T-helper 1 cell treated with Interleukin-12 subunit alpha and Interleukin-12 subunit beta and Interleukin-4 antibody, amounts not matched to agents 30 μg/mL and 1 μg/mL, for 36 hours (primary cell): ENCODE measurements around the gene PHRF1.

Experiments used
- H3K27ac Mint-ChIP-seq: one replicate; pipeline ENCODE4 v1.8.0; 2021; ENCODE audit warnings: mild to moderate bottlenecking, mixed read lengths
- H3K27me3 Mint-ChIP-seq: one replicate; pipeline ENCODE4 v1.8.0; 2021; ENCODE audit warnings: low read depth, mixed read lengths
- H3K36me3 Mint-ChIP-seq: one replicate; pipeline ENCODE4 v1.8.0; 2021; ENCODE audit warnings: low read depth, mixed read lengths
- H3K4me1 Mint-ChIP-seq: one replicate; pipeline ENCODE4 v1.8.0; 2021; ENCODE audit warnings: low read depth, mixed read lengths
- H3K4me3 Mint-ChIP-seq: one replicate; pipeline ENCODE4 v1.8.0; 2021; ENCODE audit warnings: mild to moderate bottlenecking, moderate library complexity, mixed read lengths
- H3K9me3 Mint-ChIP-seq: one replicate; pipeline ENCODE4 v1.8.0; 2021; ENCODE audit warnings: mixed read lengths

The PHRF1 gene

DNA sequence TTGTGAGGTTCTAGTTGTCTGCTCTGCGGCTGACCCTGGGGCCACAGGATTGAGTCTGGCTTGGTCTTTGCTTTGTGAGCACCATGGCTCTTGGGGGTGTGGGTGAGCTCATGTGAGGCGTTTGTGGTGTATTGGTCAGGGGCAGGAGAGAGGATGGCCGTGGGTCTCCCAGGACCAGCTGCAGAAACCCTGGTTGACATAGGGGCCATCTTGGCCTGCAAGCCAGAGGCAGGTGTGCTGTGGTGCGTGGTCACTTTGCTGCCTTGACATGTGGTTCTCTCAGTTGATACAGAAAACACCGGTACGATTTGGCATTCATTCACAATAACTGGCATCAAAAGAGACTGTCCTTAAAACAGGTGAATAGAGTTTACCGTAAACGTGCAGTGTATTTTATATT, 11.3 kb downstream of the PHRF1 start:
- H3K27ac Mint-ChIP-seq, result peak overlapping the region; percentile 99
- peaks cover 40% of the 10 kb centered on the region for H3K36me3 Mint-ChIP-seq
- peak overlapping the region; percentile 84 for H3K4me3 Mint-ChIP-seq
- no peaks in the 10 kb centered on the region for H3K27me3 Mint-ChIP-seq
- H3K4me1 Mint-ChIP-seq, result peaks cover 19% of the 10 kb centered on the region
- no peaks in the 10 kb centered on the region for H3K9me3 Mint-ChIP-seq

DNA sequence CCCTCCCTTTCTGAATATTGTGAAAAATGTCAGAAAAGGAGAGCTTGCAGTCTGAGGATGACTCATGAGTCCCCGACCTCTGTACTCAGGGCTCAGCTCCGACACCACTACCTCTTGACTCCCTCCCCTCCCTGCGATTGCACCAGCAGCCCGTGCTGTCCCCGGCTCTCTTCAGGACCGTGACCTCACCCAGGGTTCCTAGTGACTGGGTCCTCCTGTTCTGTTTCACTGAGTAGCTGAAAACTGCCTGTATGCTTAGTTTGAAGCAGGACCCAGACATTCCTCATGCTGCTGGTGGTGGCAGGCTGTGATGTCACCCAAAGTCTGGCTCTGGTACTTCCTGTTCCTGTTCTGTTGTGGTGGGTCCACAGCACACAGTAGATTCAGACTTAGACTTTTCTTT, 11.7 kb downstream of the PHRF1 start:
- Mint-ChIP-seq H3K36me3 (peaks cover 42% of the 10 kb centered on the region), H3K4me1 (peaks cover 19% of the 10 kb centered on the region), H3K27me3 (no peaks in the 10 kb centered on the region), H3K4me3 (peak overlapping the region; percentile 84), H3K27ac (peak overlapping the region; percentile 99), H3K9me3 (no peaks in the 10 kb centered on the region)

DNA sequence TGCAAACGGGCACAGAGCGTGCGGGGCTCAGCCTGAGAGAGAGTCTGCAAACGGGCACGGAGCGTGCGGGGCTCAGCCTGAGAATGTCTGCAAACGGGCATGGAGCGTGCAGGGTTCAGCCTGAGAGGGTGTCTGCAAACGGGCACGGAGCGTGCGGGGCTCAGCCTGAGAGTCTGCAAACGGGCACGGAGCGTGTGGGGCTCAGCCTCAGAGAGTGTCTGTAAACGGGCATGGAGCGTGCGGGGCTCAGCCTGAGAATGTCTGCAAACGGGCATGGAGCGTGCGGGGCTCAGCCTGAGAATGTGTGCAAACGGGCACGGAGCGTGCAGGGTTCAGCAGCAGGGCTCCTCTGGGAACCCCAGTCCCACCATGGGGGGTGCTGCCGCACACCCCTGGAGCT, 13.5 kb downstream of the PHRF1 start:
- Mint-ChIP-seq H3K27me3 (no peaks in the 10 kb centered on the region), H3K27ac (no peak overlapping the region), H3K36me3 (peaks cover 42% of the 10 kb centered on the region), H3K9me3 (no peaks in the 10 kb centered on the region), H3K4me3 (no peak overlapping the region), H3K4me1 (peaks cover 19% of the 10 kb centered on the region)

DNA sequence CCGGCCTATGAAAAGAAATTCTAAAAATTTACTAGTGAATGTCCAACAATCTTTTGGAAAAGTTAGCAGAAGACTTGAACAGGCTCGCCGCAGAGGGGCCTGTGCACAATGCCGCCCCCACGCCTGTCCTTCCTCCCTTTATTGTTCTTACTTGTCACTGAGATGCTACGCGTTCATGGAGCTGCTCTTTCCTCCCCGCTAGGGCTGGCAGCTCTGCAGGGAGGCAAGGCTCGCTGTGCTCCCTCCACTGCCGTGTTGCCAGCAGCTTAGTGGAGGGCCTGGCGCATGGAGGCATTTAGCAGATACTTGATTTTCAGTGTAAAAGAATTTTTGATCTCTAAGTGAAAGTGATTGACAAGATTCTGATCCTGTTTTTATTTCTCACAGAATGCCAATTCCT, 14.7 kb downstream of the PHRF1 start:
- Mint-ChIP-seq H3K27me3 (no peaks in the 10 kb centered on the region), H3K9me3 (no peaks in the 10 kb centered on the region), H3K4me3 (no peak overlapping the region), H3K27ac (no peak overlapping the region), H3K36me3 (peaks cover 42% of the 10 kb centered on the region), H3K4me1 (peaks cover 19% of the 10 kb centered on the region)

DNA sequence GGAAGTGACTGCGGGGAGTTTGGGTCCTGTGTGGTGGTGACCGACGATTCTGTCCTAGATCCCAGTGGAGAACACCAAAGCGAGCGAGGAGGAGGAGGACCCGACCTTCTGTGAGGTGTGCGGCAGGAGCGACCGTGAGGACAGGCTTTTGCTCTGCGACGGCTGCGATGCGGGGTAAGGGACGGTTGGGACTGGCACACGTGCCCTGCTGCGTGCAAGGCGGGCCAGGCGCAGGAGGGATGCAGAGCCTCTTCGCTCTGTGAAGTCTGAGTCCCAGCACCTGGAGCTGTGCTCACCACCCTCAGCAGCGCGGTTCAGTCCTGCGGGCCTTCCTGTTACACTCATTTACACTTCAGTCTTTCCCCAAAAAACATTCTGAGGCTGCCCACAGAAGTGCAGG, 16.2 kb downstream of the PHRF1 start:
- Mint-ChIP-seq H3K4me1 (peaks cover 9% of the 10 kb centered on the region), H3K4me3 (no peak overlapping the region), H3K27me3 (no peaks in the 10 kb centered on the region), H3K9me3 (no peaks in the 10 kb centered on the region), H3K27ac (peak overlapping the region; percentile 38), H3K36me3 (peaks cover 39% of the 10 kb centered on the region)

DNA sequence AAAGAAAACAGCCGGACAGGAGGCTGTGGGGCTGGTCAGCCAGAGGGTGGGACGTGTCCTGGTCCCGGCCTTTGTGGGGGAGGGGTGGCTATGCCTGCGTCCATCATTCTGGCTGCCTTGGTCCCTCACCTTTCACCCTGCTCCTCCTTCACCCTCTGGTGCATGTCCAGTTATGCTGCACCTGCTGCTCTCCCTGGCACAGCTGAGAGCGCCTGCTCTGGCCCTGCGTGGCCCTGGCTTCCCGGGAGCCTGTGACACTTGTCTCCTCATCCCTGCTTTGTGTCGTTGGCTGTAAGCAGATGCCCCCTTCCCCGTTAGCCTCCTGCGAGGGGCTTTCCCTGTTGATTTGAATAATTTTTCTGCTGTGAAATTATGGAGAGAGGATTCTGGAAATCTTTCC, 16.6 kb downstream of the PHRF1 start:
- H3K36me3 Mint-ChIP-seq, result peaks cover 37% of the 10 kb centered on the region

DNA sequence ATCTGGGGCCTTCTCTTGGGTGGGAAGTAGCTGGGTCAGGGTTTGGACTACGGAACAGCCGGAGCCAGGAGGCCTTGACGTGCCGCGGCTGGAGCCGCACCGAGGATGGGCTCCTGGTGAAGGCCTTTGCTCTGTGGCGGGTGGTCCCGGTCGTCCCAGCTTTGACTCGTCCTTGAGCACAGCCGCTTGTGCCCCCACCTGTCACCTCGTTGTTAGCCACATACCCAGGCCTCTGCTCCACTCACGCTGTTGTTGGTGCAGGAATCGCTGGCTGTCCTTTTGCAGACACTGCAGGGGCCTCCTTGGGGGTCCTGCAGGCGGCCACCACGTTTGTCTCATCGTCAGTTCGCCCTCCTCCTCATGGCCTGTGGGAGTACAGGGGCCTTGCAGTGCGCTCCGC, 17.1 kb downstream of the PHRF1 start:
- Mint-ChIP-seq H3K4me1 (peaks cover 2% of the 10 kb centered on the region), H3K27ac (no peak overlapping the region), H3K36me3 (peaks cover 33% of the 10 kb centered on the region), H3K9me3 (no peaks in the 10 kb centered on the region), H3K4me3 (no peak overlapping the region), H3K27me3 (no peaks in the 10 kb centered on the region)

More for the DNA sequence above, 16.6 kb downstream of the PHRF1 start:
- no peaks in the 10 kb centered on the region for H3K27me3 Mint-ChIP-seq
- no peak overlapping the region for H3K27ac Mint-ChIP-seq
- H3K4me1 Mint-ChIP-seq, result peaks cover 6% of the 10 kb centered on the region
- no peaks in the 10 kb centered on the region for H3K9me3 Mint-ChIP-seq
- no peak overlapping the region for H3K4me3 Mint-ChIP-seq

DNA sequence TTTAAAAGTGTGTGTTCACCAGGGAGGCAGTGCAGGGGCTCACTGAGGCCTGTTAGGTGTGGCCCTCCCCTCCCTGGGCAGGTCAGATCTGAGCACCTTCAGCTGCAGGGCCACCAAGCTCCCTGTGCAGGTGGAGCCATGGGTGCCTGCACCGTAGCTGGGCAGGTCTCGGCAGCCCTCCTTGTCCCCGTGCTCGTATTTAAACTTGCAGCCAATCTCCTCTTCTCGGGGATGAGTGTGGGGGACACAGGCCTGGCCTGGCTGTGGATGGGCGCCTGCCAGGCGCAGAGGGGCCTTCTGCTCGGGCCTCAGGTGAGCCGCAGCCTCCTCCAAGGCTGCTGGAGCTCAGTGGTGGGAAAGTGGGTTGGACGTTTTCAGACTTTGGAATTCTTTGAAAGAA, 19.1 kb downstream of the PHRF1 start:
- H3K27ac Mint-ChIP-seq, result no peak overlapping the region
- no peaks in the 10 kb centered on the region for H3K9me3 Mint-ChIP-seq
- H3K36me3 Mint-ChIP-seq, result peaks cover 28% of the 10 kb centered on the region
- no peaks in the 10 kb centered on the region for H3K27me3 Mint-ChIP-seq
- H3K4me3 Mint-ChIP-seq, result no peak overlapping the region
- no peaks in the 10 kb centered on the region for H3K4me1 Mint-ChIP-seq

DNA sequence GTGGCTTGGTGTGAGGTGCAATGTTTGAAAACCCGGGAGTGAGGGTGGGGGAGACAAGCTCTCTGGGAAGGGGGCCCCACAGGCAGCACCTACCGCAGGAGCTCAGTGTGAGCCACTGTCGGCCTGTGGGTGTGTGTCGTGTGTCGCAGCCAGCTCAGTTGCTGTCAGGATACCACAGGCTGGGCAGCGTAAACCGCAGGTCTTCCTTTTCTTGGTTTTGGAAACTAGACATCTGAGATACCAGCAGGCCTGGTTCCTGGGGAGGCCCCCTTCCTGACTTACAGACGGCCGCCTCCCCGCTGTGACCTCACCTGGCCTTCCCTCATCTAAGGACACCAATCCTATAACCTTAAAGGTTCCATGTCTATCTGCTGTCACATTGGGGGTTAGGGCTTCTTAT, 20.1 kb downstream of the PHRF1 start:
- H3K27me3 Mint-ChIP-seq, result no peaks in the 10 kb centered on the region
- peaks cover 24% of the 10 kb centered on the region for H3K36me3 Mint-ChIP-seq
- H3K4me1 Mint-ChIP-seq, result no peaks in the 10 kb centered on the region
- H3K4me3 Mint-ChIP-seq, result no peak overlapping the region
- no peak overlapping the region for H3K27ac Mint-ChIP-seq
- no peaks in the 10 kb centered on the region for H3K9me3 Mint-ChIP-seq

DNA sequence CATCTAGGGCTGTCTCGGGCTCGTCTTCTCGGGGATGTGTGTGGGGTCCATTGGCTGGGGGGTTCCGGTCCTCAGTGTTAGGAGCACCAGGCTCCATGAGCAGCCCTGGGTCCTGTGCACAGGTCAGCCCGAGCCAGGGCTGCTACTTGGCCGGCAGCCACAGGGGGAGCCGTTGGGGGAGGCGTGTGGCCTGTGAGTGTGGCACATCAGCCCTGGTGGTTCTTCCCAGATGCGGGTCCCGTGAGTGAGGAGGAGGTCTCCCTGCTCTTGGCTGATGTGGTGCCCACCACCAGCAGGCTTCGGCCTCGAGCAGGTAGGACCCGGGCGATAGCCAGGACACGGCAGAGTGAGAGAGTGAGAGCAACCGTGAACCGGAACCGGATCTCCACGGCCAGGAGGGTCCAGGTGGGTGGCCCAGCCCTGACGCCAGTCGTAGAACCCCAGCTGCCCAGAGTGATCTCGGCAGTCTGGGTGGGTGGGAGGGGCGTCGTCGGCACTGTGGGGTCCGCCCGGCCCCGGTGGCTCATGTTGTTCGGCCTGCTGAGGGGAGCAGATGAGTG, 21.0 kb downstream of the PHRF1 start:
- Mint-ChIP-seq H3K4me3 (no peak overlapping the region), H3K27ac (no peak overlapping the region), H3K36me3 (peaks cover 28% of the 10 kb centered on the region), H3K4me1 (no peaks in the 10 kb centered on the region), H3K9me3 (no peaks in the 10 kb centered on the region), H3K27me3 (no peaks in the 10 kb centered on the region)

DNA sequence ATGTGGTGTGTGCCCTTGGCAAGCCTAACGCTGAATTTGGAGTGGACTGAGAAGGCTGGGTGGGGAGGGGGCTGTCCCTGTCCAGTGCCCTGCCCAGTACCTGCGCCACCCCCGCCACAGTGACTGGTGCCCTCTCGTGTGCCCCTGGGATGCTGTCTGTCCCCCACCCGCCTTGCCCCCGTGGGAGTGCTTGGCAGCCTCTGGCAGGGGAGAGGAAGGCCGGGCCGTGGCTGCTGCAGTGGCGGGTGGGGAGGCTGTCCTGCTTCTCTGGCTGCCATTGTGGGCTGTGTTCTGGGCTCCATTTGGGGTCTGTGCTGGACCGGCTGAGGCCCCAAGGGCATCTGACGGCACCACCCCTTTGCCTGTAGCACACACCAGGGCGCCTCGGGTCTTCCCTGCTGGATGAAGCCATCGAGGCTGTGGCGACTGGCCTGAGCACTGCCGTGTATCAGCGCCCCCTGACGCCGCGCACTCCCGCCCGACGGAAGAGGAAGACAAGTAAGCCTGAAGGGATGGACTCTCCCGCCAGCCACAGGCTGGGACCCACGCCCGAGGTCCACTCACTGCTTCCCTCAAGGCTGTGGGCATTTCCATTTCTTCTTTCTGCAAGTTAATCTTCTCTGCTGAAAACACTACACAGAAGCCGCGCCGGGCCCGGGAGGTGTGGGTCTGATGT, 21.9 kb downstream of the PHRF1 start:
- Mint-ChIP-seq H3K27ac (no peak overlapping the region), H3K27me3 (no peaks in the 10 kb centered on the region), H3K4me3 (no peak overlapping the region), H3K4me1 (no peaks in the 10 kb centered on the region), H3K36me3 (peaks cover 21% of the 10 kb centered on the region), H3K9me3 (no peaks in the 10 kb centered on the region)

DNA sequence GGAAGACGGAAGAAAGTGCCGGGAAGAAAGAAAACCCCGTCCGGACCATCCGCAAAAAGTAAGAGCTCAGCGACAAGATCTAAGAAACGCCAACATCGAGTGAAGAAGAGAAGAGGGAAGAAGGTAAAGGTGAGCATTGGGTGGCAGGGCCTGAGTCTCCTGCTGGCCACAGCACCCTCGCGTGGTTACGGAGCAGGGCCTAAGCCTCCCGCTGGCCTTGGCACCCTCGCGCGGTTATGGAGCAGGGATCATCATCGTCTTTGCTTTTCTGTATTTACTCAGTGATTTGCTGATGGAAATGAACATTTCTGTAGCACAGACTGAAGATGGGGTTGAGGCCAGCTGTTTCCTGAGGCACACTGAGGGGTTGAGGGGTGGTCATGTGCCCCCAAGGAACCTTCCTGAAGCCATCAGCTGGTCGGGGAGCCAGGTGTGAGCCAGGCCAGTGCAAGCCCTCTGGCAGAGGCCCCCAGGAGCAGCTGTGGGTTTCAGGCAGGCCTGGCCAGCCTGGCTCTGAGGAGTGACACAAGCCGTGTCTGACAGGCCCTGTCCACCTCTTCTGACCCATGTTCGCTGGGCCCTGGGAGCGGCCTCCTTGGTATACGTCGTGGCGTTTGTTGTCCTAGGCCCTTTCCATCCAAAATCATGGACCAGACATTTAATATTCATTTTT, 25.4 kb downstream of the PHRF1 start:
- Mint-ChIP-seq H3K27me3 (no peaks in the 10 kb centered on the region), H3K4me3 (no peak overlapping the region), H3K9me3 (no peaks in the 10 kb centered on the region), H3K27ac (no peak overlapping the region), H3K4me1 (no peaks in the 10 kb centered on the region), H3K36me3 (peaks cover 26% of the 10 kb centered on the region)

DNA sequence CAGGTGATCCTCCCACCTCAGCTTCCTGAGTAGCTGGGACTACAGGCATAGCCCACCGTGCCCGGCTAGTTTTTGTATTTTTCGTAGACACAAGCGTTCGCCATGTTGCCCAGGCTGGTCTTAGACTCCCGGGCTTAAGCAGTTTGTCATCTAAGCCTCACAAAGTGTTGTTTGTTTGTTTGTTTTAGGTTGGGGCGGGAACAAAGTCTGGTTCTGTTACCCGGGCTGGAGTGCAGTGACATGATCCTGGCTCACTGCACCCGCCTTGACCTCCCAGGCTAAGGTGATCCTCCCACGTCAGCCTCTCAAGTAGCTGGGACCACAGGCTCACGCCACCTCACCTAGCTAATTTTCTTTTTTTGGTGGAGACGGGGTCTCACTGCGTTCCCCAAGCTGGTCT, 26.9 kb downstream of the PHRF1 start:
- H3K9me3 Mint-ChIP-seq, result no peaks in the 10 kb centered on the region
- peaks cover 25% of the 10 kb centered on the region for H3K36me3 Mint-ChIP-seq
- H3K27me3 Mint-ChIP-seq, result no peaks in the 10 kb centered on the region
- H3K4me3 Mint-ChIP-seq, result no peak overlapping the region
- no peak overlapping the region for H3K27ac Mint-ChIP-seq
- H3K4me1 Mint-ChIP-seq, result no peaks in the 10 kb centered on the region

DNA sequence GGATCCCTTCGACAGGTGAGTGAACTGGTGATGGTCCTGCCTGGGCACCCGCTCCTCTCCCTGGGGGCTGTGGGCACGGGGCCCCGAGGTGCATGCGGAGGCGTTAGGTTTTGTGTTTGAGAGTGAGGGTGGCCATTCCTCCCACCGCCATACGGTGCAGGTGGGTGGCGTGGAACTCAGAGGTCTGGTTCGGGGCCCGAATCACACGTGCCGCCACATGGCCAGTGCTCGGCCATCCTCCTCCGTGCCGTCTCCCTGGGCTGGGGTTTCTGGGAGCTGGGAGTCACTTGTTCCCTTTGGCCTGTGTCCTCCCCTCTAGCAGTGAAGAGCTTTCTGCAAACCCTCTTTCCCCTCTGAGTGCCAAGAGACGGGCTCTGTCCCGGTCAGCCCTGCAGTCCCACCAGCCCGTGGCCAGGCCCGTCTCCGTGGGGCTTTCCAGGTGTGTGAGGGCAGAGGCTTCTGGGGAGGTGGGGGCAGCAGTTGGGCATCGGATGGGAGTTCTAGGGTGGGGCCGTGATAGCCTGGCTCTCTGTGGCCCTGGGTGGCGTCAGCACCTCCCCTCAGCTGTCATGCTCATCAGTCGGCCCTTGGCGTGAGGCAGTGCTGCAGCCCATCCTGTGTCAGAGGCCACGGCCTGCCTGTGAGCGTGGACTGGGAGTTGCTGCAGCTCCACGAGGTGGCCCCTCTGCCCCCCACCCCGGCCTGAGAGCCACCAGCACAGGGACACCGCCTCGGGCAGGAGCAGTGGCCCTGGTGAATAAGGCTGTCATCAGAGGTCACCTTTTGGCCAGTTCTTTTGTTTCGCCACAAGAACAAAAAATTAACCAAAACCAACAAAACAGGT, 29.2 kb downstream of the PHRF1 start:
- Mint-ChIP-seq H3K4me1 (no peaks in the 10 kb centered on the region), H3K27me3 (no peaks in the 10 kb centered on the region), H3K36me3 (peaks cover 26% of the 10 kb centered on the region), H3K4me3 (no peak overlapping the region), H3K27ac (peak overlapping the region; percentile 26), H3K9me3 (no peaks in the 10 kb centered on the region)
